Measurements from ENCODE around the gene NFIA. TPM values are rescaled to one million over a fixed set of nuclear protein-coding genes. Genes with fewer than 3 reads are reported as not detected.

The NFIA gene
- total and polyA plus RNA-seq, 10 of the 15 experiments (the other 5 are each of a cell fraction or from before 2014, with no cell fraction given) = 0.10 to 0.16 TPM; not detected in 8

GRCh38 chr1:61121631-61122030 is 39.3 kb downstream of the NFIA start (continued):
- TF ChIP-seq ELK1 (IDR thresholded peaks at IDR 0.05; ENCODE audit: low read depth, low read length) (no peak), HDAC6 (IDR thresholded peaks at IDR 0.05; ENCODE audit: unreplicated experiment) (no peak), TARDBP (IDR thresholded peaks at IDR 0.05; ENCODE audit: borderline replicate concordance) (no peak), MAX (IDR thresholded peaks at IDR 0.05; ENCODE audit: low read depth, low read length) (no peak), CREB1 (IDR thresholded peaks at IDR 0.05; ENCODE audit: low read depth) (no peak), CBX3 (IDR thresholded peaks at IDR 0.05; ENCODE audit: borderline replicate concordance, low read depth) (no peak), FOXK2 (IDR thresholded peaks at IDR 0.05) (no peak), HDGF (IDR thresholded peaks at IDR 0.05) (no peak), CHD1 (IDR thresholded peaks at IDR 0.05; ENCODE audit: low read depth, low read length) (no peak), SIX5 (IDR thresholded peaks at IDR 0.05; ENCODE audit: low read depth, low read length, severe bottlenecking) (no peak), NFYA (IDR thresholded peaks at IDR 0.05; ENCODE audit: borderline replicate concordance, low read depth, low read length) (no peak)
- TF ChIP-seq, protein P1, sequence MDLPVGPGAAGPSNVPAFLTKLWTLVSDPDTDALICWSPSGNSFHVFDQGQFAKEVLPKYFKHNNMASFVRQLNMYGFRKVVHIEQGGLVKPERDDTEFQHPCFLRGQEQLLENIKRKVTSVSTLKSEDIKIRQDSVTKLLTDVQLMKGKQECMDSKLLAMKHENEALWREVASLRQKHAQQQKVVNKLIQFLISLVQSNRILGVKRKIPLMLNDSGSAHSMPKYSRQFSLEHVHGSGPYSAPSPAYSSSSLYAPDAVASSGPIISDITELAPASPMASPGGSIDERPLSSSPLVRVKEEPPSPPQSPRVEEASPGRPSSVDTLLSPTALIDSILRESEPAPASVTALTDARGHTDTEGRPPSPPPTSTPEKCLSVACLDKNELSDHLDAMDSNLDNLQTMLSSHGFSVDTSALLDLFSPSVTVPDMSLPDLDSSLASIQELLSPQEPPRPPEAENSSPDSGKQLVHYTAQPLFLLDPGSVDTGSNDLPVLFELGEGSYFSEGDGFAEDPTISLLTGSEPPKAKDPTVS (IDR thresholded peaks at IDR 0.05; ENCODE audit: low read depth, low read length) = no peak
- TF ChIP-seq, protein P2, sequence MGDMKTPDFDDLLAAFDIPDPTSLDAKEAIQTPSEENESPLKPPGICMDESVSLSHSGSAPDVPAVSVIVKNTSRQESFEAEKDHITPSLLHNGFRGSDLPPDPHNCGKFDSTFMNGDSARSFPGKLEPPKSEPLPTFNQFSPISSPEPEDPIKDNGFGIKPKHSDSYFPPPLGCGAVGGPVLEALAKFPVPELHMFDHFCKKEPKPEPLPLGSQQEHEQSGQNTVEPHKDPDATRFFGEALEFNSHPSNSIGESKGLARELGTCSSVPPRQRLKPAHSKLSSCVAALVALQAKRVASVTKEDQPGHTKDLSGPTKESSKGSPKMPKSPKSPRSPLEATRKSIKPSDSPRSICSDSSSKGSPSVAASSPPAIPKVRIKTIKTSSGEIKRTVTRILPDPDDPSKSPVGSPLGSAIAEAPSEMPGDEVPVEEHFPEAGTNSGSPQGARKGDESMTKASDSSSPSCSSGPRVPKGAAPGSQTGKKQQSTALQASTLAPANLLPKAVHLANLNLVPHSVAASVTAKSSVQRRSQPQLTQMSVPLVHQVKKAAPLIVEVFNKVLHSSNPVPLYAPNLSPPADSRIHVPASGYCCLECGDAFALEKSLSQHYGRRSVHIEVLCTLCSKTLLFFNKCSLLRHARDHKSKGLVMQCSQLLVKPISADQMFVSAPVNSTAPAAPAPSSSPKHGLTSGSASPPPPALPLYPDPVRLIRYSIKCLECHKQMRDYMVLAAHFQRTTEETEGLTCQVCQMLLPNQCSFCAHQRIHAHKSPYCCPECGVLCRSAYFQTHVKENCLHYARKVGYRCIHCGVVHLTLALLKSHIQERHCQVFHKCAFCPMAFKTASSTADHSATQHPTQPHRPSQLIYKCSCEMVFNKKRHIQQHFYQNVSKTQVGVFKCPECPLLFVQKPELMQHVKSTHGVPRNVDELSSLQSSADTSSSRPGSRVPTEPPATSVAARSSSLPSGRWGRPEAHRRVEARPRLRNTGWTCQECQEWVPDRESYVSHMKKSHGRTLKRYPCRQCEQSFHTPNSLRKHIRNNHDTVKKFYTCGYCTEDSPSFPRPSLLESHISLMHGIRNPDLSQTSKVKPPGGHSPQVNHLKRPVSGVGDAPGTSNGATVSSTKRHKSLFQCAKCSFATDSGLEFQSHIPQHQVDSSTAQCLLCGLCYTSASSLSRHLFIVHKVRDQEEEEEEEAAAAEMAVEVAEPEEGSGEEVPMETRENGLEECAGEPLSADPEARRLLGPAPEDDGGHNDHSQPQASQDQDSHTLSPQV (IDR thresholded peaks at IDR 0.05) = no peak

Measured in GM12878 (cell line).